ENCODE data around the gene RUFY4.
A peak's percentile ranks its signal among the peaks of the same experiment; 100 is the strongest.
"Not testable (repeated sequence)": the region's sequence is repeated elsewhere in the genome, so short reads cannot be mapped to it uniquely, and the experiment has no call there.

The RUFY4 gene

DNA sequence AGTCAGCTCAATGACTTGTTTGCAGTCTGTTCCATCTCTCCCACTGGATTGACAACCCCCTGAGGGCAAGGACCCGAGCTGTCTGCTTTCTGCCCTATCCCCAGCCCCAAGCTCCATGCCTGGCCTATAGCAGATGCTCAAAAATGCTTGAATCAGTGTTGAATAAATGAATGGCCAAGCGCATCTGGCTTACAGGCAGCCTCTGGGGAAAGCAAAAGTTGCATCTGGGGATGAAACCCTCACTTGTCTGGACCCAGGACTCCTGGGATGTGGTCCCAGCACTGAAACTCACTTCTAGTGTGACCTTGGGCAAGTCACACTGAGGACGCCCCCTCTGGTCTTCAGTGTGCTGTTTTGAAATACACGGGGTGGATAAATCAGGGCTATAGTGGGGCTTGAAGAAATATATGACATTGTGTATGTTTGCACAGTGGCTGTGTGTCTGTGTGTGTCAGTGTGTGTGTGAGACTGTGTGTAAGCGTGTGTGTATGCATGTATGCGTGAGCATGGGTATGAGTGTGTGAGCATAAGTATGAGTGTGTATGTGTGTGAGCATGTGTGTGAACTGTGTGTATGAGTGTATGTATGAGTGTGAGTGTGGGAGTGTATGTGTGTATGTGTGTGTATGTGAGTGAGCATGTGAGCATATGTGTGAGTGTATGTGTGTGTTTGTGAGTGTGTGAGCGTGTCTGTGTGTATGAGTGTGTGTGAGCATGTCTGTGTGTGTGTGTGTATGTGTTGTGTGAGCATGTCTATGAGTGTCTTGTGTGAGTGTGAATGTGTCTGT is 38.5 kb upstream of the RUFY4 start:
- DNase-seq (ENCODE audit: extremely low spot score, insufficient read length, low read depth) (no peak), FAIRE-seq (no peak)

DNA sequence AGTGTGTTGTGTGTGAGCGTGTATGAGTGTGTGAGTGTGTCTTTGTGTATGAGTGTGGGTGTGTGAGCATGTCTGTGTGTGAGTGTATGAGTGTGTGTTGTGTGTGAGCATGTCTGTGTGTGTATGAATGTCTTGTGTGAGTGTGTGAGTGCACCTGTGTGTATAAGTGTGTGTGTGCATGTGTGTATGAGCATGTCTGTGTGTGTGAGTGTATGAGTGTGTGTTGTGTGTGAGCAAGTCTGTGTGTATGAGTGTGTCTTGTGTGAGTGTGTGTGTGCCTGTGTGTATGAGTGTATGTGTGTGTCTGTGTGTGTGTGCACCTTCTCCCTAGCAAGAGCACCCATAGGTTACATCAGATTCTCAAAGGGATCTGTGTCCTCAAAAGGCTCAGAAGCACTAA is 37.8 kb upstream of the RUFY4 start:
- FAIRE-seq (no peak), DNase-seq (ENCODE audit: extremely low spot score, insufficient read length, low read depth) (no peak)

DNA sequence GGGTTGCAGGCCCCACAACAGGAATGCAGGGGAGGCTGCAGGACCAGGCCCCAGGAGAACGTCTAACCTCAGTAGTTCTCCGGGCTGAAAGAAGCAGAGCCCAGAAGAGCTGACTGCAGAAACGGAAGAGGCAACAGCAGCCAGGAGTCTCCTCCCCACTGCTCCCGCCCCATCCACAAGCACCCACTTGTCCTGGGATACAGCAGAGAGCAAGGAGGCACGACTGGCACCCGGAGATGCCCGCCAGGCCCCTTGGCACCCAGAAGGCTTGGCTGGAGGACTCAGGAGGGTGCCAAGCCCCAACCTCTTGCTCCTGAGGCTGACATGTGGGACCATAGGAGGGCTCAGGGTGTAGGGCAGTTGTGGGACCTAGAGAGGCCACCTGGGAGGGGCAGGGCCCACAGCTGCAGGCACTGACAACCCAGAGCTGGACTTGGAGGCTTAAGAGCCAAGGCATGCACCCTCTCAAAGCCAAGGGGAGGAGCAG is 37.2 kb upstream of the RUFY4 start:
- no peak for DNase-seq (ENCODE audit: extremely low spot score, insufficient read length, low read depth)
- no peak for FAIRE-seq

DNA sequence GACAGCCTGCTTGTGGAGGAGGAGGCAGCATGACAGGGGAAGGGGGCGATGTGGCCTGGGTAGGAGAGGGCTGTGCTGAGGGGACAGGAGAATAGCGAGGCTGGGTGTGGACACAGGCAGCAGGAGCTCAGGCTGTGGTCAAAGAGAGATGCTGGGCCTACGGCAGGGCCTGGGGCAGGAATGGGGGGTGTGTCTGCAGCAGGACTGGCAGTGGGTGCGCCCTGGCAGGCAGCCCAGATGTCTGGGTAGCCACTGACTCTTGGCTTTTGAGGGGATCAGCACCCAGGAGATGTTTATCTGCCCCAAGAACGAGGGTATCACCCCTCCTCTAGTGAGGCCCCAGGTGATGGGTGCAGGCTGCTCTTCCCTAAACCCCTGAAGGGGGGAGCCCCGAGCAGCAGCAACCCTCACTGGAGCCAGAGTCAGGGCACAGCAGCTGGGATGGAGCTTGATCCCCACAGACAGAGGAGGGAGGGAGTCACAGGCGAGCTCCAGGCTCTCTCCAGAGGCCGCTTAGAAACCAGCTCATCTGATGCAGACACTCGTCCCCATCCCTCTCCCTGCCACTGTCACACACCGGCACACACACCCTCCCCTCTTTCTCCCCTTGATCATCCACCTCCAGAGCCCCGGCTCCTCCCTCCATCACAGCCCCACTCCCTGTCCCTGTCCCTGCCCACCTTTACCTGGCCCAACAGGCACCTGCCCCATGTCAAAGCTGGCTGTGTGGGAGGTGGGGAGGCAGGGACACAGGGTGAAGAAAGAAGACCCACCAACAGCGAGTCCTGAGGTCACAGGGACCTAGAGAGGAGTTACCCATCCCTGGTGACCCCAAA is 36.5 kb upstream of the RUFY4 start:
- DNase-seq (ENCODE audit: extremely low spot score, insufficient read length, low read depth) (no peak), FAIRE-seq (no peak)

DNA sequence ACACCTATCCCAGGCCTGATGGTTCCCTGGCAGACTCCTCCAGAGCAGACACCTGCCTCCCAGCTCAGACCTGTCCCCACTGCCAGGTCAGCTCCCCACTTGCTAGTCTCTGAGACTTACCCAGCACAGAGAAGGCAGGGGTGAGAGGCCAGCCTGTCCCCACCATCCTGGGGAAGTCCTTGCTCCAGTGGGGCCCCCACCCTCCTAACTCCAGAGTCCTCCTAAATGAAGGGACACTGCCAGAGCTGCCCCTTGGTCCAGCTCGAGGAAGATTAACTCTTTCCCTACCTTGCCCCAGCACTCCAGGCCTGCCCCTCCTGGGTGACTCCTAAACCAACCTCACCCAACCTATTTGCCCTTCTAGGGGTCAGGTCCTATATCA is 35.9 kb upstream of the RUFY4 start:
- DNase-seq (ENCODE audit: extremely low spot score, insufficient read length, low read depth) (no peak), FAIRE-seq (no peak)

DNA sequence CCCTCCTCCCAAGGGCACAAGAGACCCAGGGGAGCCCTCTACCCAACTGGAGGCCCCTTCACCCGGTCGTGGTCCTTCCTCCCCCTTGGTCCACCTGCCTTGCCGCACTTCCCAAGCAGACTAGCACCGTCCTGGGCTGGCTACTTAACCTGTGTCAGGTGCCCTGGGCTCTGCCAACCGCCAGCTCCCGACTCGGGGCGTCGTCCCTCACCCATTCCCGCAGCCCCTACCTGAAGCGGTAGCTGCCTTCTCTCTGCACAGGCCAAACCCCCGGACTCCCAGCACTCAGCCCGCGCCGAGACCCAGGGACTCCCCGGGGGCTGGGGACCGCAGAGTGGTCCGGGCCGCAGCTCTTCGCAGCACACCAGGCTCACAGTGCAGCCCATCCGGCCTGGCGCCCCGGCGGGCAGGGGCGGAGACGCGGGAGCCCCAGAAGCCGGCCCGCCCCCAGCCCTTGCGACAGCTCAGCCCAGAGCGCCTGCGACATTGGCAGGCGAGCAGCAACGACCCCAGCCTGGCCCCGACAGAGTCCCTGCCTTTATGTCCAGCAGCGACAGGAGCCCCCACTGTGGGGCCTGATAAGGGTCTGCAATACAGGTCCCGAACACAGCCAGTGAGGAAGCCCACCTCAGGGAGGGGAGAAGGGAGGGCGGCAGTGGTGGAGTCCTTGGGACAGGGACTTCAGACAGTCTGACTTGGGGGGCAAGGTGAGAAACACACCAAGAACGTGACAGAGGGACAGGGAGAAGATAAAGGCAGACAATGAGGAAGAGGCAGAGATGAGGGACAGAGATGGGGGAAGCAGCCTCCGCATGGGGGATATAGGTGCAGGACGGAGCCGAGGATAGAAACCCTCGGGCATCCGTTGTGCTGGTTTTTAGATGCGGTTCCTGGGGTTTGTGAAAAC is 35.2 kb upstream of the RUFY4 start:
- no peak for DNase-seq (ENCODE audit: extremely low spot score, insufficient read length, low read depth)
- FAIRE-seq: no peak

DNA sequence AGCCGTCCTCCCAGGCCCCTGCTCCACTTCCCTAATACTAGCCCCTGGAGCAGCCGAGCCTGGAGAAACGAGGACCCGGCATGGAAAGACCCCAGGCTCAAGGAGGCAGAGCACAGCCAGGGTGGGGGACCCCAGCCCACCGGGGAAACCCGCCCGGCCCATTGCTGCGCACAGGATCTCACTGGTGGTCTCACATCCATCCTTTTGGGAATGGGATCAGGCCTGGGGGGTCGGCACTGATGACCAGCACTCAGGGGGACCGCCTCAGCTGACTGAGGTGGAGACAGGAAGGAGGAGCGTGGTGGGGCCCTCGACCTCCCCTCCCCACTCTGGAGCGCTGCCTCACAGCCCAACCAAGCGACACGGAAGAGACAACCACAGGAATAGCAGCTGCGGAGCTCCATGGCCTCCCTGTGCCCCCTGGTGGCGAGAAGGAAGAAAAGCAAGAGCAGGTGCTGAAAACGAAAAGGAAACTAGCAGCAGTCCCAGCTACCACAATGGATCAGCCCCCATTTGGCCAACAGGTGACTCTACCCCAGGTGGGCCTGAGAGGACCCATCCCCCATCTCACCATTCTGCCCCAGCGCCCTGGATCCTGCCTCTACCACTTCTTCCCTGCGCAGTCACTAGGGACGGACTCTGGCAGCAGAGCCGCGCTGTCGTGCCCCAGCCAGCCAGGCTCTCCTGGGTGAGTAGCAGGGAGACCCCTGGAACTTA is 34.4 kb upstream of the RUFY4 start:
- FAIRE-seq (peak; percentile 97), DNase-seq (ENCODE audit: extremely low spot score, insufficient read length, low read depth) (peak; percentile 37)

DNA sequence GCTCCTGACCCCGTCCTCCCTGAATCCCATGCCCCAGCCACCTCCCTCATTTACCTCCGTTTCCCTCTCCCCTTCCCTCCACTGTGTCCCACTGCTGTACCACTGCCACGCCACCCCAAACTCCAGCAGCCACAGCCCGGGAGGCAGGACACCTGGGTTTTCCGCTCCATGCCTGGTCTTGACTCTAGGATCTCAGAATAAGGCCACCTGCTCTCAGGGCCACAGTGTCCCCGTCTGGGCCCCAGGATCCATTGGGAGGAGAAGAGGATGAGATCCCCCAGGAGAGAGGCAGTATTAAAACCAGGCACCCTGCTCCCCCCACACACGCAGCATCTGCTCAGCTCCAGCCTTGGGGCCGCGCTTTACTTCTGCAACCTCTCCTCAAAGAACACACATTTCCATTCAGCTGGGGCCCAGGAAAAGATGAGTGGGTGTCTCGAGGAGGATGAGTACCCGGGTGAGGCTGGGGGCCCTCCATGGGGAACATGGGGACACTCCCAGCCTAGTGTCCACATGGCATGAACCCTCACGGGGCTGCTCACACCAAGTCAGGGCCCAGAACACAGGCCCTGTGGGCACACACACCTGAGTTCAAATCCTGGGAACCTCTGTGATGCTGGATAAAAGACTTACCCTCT is 33.5 kb upstream of the RUFY4 start:
- DNase-seq (ENCODE audit: extremely low spot score, insufficient read length, low read depth) (no peak), FAIRE-seq (no peak)

DNA sequence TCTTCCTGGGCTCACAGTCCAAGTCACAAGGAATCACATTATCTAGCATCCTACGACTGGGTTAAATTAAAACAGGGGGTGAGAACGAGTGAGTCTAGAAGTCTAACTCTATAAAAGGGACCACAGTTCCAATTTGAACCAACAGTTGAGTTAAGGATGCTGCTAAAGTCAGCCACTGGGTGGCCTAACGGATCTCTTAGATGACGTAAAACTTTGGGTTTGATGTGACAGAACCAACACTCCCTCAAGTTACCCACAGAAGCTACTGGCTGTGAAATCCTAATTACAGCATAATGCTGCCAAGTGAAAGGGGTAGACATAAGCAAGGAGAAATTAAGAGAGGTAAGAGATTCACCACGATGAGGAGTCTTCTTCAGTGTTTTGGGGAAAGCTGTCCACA is 32.7 kb upstream of the RUFY4 start:
- FAIRE-seq: no peak
- no peak for DNase-seq (ENCODE audit: extremely low spot score, insufficient read length, low read depth)

DNA sequence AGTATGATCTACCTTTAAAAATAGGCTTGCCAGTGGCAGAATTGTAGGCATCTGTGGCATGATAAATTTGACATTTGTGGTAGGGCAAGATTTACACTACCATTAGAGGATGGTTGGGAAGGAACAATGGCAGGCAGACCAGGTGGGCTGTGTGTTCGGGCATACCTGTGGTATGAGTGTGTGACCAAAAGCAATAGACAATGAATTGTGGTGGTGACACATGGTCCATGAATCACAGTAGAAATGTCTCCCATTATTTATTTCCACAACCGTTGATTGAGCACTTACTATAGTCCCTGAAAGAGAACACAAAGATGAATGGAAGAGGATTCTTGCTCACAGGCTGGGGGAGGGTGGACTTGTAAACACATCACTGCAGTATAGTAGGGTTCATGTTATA is 29.9 kb upstream of the RUFY4 start:
- FAIRE-seq: no peak
- DNase-seq (ENCODE audit: extremely low spot score, insufficient read length, low read depth): no peak

DNA sequence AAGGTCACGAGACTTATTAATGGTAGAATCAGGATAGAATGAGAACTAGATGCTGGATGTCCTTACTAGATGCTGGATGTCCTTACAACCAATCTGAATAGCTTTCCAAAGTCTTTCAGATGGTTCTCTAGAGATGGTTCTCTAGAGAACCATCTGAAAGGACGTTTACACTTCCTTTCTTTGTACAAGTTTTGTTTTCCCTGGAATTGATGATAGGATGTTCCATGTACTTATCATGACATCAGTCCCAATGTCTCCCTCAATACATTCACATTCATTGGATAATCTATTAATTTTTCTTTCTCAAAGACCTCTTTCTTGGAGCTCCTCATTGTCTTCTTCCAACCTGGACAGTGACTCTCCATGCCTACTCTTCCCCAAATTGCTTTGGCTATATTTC is 28.2 kb upstream of the RUFY4 start:
- FAIRE-seq: no peak
- DNase-seq (ENCODE audit: extremely low spot score, insufficient read length, low read depth): no peak

DNA sequence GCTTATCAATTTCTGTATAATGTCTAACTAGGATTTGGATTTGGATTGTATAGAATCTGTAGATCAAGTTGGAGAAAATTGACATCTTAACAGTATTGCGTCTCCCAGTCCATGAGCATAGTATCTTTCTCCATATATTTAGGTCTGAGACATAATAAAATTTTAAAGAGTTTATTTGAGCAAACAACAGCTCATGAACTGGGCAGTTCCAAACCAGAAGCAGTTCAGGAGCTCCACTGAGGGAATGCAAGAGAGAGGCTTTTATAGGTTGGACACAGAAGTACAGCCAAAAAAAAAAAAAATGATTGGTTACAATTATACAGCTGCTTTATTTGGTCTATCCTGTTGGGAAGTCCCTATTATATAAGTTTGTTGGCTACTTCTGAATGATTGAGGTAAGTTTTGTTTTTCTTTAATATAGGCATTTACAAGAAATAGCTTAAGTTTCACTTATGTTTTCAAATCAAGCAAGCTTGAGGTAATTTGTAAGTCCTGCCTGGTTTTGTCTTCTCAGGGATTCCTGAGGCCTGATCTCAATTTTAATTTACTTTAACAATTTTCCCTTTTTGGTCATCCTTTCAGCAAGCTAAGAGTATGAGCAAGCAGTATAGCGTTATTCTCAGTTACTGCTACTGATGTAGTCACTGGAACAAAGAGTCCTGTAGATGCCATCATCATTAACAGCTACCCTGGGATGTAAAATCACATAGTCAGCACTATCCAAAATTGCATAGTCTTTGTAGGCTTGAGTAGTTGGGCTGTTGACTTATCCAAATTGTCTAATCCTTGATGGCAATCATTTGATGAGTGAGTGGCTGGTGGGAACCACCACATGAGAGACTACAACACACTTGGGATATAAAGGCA is 27.5 kb upstream of the RUFY4 start:
- FAIRE-seq: no peak
- DNase-seq (ENCODE audit: extremely low spot score, insufficient read length, low read depth): no peak

DNA sequence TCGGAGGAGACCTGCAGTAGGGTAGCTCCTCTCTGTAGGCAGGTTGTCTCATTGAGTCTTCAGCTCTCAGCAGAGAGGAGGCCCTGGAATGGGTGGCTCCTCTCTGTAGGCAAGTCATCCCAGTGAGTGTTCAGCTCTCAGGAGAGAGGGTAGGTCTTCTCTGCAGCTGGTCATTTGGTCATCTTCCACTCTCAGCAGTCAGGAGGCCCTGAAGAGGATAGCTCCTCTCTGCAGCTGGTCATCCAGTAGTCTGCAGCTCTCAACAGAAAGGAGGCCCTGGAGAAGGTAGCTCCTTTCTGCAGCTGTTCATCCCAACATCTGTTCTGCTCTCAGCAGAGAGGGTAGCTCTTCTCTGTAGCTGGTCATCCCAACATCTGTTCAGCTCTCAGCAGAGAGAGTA is 26.0 kb upstream of the RUFY4 start:
- FAIRE-seq (no peak), DNase-seq (ENCODE audit: extremely low spot score, insufficient read length, low read depth) (no peak)

DNA sequence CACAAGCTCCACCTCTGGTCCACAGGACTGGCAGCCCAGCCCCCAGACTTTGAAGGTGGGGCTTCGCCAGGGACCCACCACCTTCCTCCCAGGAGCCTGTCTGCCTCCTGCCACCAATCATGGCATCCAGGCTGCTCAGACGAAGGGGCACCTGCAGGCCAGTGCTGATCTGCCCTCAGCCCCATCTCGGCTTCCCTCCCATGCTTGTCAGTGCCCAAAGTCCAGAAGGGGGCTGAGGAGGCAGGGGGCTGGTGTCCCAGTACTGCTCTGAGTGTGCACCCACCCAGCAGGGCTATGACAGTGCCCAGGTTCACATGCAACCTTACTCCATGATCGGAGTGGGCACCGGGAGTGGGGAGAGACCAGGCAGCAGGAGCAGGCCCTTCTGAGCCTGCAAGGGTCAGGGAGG is 25.3 kb upstream of the RUFY4 start:
- DNase-seq (ENCODE audit: extremely low spot score, insufficient read length, low read depth): no peak
- FAIRE-seq: no peak

DNA sequence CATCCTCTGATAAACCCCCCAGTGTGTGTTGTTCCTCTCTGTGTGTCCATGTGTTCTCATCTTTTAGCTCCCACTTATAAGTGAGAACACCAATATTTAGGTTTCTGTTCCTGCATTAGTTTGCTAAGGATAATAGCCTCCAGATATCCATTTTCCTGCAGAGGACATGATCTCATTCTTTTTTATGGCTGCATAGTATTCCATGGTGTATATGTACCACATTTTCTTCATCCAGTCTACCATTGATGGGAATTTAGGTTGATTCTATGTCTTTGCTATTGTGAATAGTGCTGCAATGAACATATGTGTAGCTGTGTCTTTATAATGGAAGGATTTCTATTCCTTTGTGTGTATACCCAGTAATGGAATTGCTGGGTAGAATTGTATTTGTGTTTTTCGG is 24.5 kb upstream of the RUFY4 start:
- FAIRE-seq; DNase-seq (ENCODE audit: extremely low spot score, insufficient read length, low read depth): not testable (repeated sequence)

DNA sequence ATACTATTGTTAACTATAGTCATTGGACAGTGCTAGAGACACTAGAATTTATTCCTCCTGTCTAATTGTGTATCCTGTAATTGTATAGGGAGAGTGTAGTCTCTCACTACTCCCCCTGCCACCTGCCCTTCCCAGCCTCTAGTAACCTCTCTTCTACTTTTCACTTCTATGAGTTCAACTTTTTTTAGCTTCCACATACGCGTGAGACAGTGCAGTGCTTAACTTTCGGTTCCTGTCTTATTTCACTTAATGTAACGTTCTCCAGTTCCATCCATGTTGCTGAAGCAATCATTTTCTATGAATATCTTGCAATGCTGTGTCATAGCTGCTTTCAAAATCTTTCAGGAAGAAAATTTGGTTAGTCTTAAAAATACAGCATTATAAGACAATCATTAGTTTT is 22.8 kb upstream of the RUFY4 start:
- DNase-seq (ENCODE audit: extremely low spot score, insufficient read length, low read depth) (no peak), FAIRE-seq (peak; percentile 97)

DNA sequence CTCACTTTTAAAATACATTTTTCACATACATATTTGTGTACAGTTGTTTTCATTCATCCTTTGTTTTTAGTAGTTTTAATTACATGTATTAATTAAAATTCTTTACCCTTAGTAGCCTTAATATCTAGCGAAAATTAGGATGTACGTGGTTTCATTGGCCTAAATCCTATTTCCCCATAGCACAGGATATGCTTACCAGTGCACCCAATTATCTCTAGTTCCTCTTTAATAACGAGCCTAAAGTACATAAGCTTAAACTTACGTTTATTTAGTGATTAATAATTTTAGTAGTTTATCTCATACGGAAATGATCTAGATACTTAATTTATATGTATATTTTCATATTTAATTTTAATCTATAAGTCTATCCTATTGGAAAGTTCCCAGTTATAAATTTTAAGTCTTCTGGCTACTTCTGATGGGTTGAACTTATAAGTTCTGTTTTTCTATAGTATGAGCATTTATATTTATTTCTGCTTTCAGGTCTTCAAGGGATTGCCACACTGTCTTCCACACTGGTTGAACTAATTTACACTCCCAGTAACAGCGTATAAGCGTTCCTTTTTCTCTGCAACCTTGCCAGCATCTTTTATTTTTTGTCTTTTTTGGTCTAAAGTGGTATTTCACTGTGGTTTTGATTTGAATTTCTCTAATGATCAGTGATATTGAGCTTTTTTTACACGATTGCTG is 21.4 kb upstream of the RUFY4 start:
- FAIRE-seq: no peak
- no peak for DNase-seq (ENCODE audit: extremely low spot score, insufficient read length, low read depth)

DNA sequence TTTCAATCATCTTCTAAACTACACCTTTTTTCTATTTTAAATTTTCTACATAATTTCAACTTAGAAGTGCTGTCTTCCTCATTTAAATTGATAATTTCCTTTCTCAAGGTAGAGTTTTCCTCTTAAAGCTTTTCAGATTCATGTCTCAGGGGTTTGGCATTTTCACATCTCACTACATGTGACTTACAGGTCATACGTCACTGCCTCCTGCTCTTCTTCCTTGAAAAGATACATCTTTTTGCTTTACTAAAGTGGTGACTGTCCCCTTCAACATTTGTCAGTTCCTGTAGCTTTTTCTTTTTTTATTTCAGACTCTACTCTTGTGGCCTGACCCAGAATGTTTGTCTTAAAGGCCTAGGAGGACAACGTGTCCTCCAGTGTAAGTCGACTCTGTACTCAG is 17.1 kb upstream of the RUFY4 start:
- DNase-seq (ENCODE audit: extremely low spot score, insufficient read length, low read depth): no peak
- peak; percentile 31 for FAIRE-seq

All from GM18507 (cell line).